ENCODE measurements around the gene IMMP2L. TPM values are rescaled to one million over a fixed set of nuclear protein-coding genes. Genes with fewer than 3 reads are reported as not detected.

The IMMP2L gene
- polyA plus RNA-seq, 1 donor (not counting 4 experiments of a cell fraction or from before 2014, with no cell fraction given): 14.1 TPM

DNA sequence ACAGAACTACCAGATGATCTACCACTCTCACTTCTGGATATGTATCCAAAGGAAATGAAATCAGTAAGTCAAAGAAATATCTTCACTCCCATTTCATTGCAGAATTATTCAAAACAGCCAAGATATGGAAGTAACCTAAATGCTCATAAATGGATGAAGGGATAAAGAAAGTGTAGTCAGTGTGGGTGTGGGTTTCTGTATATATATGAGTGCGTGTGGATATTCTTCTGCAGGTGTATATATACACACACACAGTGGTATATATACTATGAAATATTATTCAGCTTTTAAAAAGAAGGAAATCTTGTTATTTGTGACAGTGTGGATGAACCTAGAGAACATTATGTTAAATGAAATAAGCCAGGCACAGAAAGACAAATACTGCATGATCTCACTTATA lies 48.7 kb downstream of the IMMP2L start:
- DNase-seq (ENCODE audit: low read depth, low spot score): no peak
- Histone ChIP-seq H3K4me3 (ENCODE audit: control insufficient read depth in 2 of 3, extremely low read depth in 1 of 3, insufficient read depth in 2 of 3, low read depth in 1 of 3, low read length in 3 of 3) (no peak overlapping the region), H3K4me1 (ENCODE audit: control insufficient read depth, extremely low read depth, insufficient read depth, low read length) (peaks cover 12% of the 10 kb centered on the region), H3K36me3 (ENCODE audit: control insufficient read depth in 2 of 2, extremely low read depth in 1 of 2, insufficient read depth in 2 of 2, low read length in 2 of 2) (no peaks in the 10 kb centered on the region), H3K9ac (ENCODE audit: control insufficient read depth, extremely low read depth, insufficient read depth, low read length) (no peak overlapping the region), H3K79me2 (ENCODE audit: control insufficient read depth, insufficient read depth, low read length) (peaks cover 2% of the 10 kb centered on the region), H2AFZ (ENCODE audit: control insufficient read depth, low read length) (no peak overlapping the region), H3K27ac (ENCODE audit: control insufficient read depth, insufficient read depth, low read length) (no peak overlapping the region), H3K9me3 (ENCODE audit: control insufficient read depth, low read depth, low read length) (no peaks in the 10 kb centered on the region), H4K20me1 (ENCODE audit: control insufficient read depth, extremely low read depth, insufficient read depth, low read length) (no peaks in the 10 kb centered on the region), H3K27me3 (ENCODE audit: control insufficient read depth, extremely low read depth, insufficient read depth, low read length) (no peaks in the 10 kb centered on the region), H3K4me2 (ENCODE audit: control insufficient read depth, extremely low read depth, insufficient read depth, low read depth, low read length) (no peak overlapping the region), H3K9me1 (ENCODE audit: control insufficient read depth, extremely low read depth, insufficient read depth, low read length) (no peaks in the 10 kb centered on the region)
- no peak for FAIRE-seq
- TF ChIP-seq CTCF (optimal IDR thresholded peaks at IDR 0.05 in 1 of 3, IDR thresholded peaks at IDR 0.05 in 1 of 3, conservative IDR thresholded peaks at IDR 0.05 in 1 of 3; ENCODE audit: extremely low read depth in 1 of 3, insufficient read depth in 2 of 3, low read length in 3 of 3) (no peak), EZH2 (IDR thresholded peaks at IDR 0.05; ENCODE audit: low read length) (no peak)
- dilution Hi-C loops (cut with MboI; ENCODE audit: extremely low pct_ligation_motif_present, low sequenced_read_pairs): no loop called here

DNA sequence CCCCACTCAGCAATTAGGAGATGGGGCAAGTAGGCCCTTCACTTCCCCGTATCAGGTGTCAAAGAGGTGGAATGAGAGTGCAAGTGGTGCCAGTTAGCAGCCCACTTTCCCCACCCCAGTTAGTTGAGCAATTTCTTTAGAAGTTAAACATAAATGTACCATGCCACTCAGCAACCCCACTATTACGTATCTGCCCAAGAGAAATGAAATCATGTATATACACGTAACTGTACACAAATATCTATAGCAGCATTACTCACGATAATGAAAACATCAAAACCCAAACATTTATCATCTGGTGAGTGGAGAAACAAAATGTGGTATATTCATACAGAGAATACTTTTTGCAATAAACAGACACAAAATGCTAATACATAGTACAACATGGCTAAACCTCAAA lies 50.4 kb downstream of the IMMP2L start:
- TF ChIP-seq CTCF (optimal IDR thresholded peaks at IDR 0.05 in 1 of 3, IDR thresholded peaks at IDR 0.05 in 1 of 3, conservative IDR thresholded peaks at IDR 0.05 in 1 of 3; ENCODE audit: extremely low read depth in 1 of 3, insufficient read depth in 2 of 3, low read length in 3 of 3): no peak
- no peak for TF ChIP-seq EZH2 (IDR thresholded peaks at IDR 0.05; ENCODE audit: low read length)
- Histone ChIP-seq H4K20me1 (ENCODE audit: control insufficient read depth, extremely low read depth, insufficient read depth, low read length) (no peaks in the 10 kb centered on the region), H3K27me3 (ENCODE audit: control insufficient read depth, extremely low read depth, insufficient read depth, low read length) (no peaks in the 10 kb centered on the region), H3K9ac (ENCODE audit: control insufficient read depth, extremely low read depth, insufficient read depth, low read length) (no peak overlapping the region), H3K4me1 (ENCODE audit: control insufficient read depth, extremely low read depth, insufficient read depth, low read length) (peaks cover 10% of the 10 kb centered on the region), H3K4me3 (ENCODE audit: control insufficient read depth in 2 of 3, extremely low read depth in 1 of 3, insufficient read depth in 2 of 3, low read depth in 1 of 3, low read length in 3 of 3) (no peak overlapping the region), H2AFZ (ENCODE audit: control insufficient read depth, low read length) (no peak overlapping the region), H3K79me2 (ENCODE audit: control insufficient read depth, insufficient read depth, low read length) (peaks cover 2% of the 10 kb centered on the region), H3K9me1 (ENCODE audit: control insufficient read depth, extremely low read depth, insufficient read depth, low read length) (no peaks in the 10 kb centered on the region), H3K27ac (ENCODE audit: control insufficient read depth, insufficient read depth, low read length) (no peak overlapping the region), H3K4me2 (ENCODE audit: control insufficient read depth, extremely low read depth, insufficient read depth, low read depth, low read length) (no peak overlapping the region), H3K36me3 (ENCODE audit: control insufficient read depth in 2 of 2, extremely low read depth in 1 of 2, insufficient read depth in 2 of 2, low read length in 2 of 2) (no peaks in the 10 kb centered on the region), H3K9me3 (ENCODE audit: control insufficient read depth, low read depth, low read length) (no peaks in the 10 kb centered on the region)
- no peak for FAIRE-seq
- dilution Hi-C loops (cut with MboI; ENCODE audit: extremely low pct_ligation_motif_present, low sequenced_read_pairs): no loop called here
- no peak for DNase-seq (ENCODE audit: low read depth, low spot score)

All from keratinocyte (primary cell).